T47D (cell line): ENCODE data around the gene TRIM67.
A peak's percentile ranks its signal among the peaks of the same experiment; 100 is the strongest.
"Not testable (repeated sequence)": the region's sequence is repeated elsewhere in the genome, so short reads cannot be mapped to it uniquely, and the experiment has no call there.

Source experiments
- DNase-seq, 2 experiments: peaks; one replicate each; pipeline versions ENCODE4 v3.0.0 to v3.0.0-alpha.2; 2011 to 2012; ENCODE audit warnings: low read depth in 1 of 2, low spot score in 1 of 2
- JUND ChIP-seq: IDR thresholded peaks from 2 replicates; pipeline ENCODE4 v1.6.1; 2012; ENCODE audit warnings: low read depth
- in situ Hi-C: cut with HindIII; loops from 2 replicates; pipeline ENCODE4 v1.10.0; 2016; ENCODE audit warnings: low sequenced_read_pairs, low pct_unique_long_range_greater_than_20kb

The TRIM67 gene

DNA sequence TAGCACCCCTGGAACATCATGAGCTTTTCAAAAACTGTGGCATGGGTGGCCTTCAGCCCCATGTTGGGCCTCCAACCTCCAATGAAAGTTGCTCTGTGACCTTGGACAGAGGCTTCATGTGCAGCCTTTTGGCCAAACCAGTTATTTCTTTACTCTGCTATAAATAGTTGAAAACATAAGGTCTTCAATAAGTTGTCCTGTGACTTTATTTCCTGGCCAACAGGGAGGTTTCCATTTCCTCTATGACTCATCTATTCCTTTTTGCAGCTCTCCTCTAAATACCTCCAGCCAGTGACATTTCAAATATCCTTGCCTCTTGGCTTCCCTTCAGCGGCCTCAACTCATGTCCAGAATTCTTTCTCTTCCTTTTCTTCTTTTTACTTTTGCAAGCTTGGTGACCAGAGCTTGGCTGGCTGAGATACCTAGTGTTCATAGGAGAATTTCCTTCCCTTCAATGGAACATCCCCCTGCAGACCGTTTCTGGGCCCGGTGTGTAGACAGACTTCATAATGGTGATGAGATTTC lies 22.7 kb upstream of the TRIM67 start:
- 0 out of 2 replicates have a peak, but pooled peaks have one; percentile 10 for TF ChIP-seq JUND
- DNase-seq: peak in 1 of 2 experiments; percentile 77
- in situ Hi-C loops: no loop called here

- in situ Hi-C loops: no loop called here
- peak; percentile 76 to 100 for DNase-seq
- peak; percentile 95 for TF ChIP-seq JUND
These were observed 21.9 kb upstream of the TRIM67 start for GRCh38 chr1:231139659-231140654.

DNA sequence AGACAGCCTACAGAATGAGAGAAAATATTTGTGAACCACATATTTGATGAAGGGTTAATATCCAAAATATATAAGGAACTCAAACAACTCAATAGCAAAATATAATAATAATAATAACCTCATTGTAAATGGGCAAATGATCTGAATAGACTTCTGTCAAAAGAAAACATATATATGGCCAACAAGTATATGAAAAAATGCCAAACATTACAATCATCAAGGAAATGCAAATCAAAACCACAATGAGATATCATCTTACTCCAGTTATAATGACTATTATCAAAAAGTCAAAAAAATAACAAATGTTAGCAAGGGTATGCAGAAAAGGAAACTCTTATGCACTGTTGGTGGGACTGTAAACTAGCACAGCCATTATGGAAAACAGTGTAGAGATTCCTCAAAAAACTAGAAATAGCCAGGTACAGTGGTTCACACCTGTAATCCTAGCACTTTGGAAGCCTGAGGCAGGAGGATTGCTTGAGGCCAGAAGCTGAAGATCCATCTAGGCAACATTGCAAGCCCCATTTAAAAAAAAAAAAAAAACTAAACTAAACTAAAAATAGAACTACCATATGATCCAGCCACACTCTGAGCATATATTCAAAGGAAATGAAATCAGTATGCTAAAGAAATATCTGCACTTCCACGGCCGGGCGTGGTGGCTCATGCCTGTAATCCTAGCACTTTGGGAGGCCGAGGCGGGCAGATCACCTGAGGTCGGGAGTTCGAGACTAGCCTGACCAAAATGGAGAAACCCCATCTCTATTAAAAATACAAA lies 17.3 kb upstream of the TRIM67 start:
- in situ Hi-C loops: no loop called here
- TF ChIP-seq JUND: no peak
- no peak for DNase-seq

DNA sequence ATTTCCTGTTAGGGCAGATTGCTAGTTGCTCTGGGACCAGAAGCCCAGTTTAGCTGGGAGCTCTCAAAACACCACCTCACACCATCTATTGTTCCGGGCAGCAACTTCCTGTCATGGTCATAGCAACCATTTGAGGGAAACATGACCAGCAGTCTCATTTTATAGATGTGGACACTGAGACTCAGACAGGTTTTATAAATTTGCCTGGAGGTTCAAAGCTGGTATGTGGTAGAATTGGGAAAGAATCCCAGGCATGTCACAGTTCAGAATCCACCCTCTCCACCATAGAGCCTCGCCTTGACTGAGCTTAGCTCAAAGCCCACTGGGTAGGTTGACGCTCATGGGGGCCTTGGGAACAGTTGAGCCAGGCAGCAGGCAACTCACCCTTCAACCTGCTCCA lies 14.0 kb upstream of the TRIM67 start:
- DNase-seq: peak in 1 of 2 experiments; percentile 70
- in situ Hi-C loops: no loop called here
- no peak for TF ChIP-seq JUND

DNA sequence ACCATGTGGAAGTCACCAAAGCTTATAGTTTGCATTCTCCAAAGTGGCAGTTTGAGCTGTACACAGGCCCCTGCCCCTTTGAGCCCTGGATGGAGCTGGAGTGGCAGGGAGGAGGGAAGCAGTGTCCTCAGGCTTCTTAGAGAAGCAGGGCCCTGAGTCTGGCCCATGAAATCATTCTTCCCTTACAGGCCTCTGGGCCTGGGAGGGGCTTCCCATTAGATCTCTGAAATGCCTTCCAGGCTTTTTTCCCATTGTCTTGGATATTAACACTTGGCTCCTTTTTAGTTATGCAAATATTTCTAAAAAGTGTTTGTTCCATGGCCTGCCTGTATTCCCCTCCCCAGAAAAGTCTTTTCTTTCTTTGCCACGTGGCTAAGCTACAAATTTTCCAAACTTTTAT lies 10.0 kb upstream of the TRIM67 start:
- no peak for TF ChIP-seq JUND
- in situ Hi-C loops: no loop called here
- no peak for DNase-seq

GRCh38 chr1:231153726-231154125 lies 8.1 kb upstream of the TRIM67 start:
- DNase-seq: no peak
- no peak for TF ChIP-seq JUND
- in situ Hi-C loops: no loop called here

DNA sequence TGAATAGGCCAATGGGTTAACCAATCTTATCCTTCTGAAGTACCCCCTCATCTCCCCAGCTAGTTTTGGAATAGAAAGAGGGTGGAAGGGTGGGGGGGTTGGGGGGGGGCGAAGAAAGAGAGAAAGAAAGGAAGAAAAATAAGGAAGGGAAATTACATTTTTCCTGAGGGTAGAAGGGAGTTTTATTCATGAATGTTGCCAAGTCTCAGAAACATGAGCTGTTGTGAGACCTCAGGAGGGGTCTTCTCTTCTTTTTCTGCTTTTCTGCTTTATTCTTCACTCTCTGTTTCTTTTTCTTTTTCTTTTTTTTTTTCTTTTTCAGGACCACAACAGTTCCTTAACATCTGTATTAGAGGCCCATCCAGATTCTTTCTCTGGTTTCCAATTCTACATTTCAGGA lies 6.0 kb upstream of the TRIM67 start:
- in situ Hi-C loops: no loop called here
- TF ChIP-seq JUND: no peak
- no peak for DNase-seq

DNA sequence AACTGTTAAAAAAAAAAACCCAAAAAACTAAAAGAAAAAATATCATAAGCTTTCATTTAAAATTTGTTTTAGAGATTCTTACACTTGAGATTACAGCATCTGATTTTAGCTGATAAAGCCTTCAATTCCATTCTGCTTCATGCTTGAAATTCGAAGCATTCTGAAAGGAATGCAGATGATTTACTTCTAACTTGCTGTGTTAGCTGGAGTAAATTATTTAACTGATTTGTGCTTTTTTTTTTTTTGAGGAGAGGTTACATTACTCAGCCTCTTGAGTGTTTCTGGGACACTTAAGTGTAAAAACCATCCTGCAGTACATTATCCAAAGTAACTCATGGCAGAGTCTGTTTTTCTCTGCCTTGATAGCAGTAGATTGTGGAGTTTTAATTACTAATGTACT lies 4.5 kb upstream of the TRIM67 start:
- TF ChIP-seq JUND: no peak
- in situ Hi-C loops: no loop called here
- no peak for DNase-seq

DNA sequence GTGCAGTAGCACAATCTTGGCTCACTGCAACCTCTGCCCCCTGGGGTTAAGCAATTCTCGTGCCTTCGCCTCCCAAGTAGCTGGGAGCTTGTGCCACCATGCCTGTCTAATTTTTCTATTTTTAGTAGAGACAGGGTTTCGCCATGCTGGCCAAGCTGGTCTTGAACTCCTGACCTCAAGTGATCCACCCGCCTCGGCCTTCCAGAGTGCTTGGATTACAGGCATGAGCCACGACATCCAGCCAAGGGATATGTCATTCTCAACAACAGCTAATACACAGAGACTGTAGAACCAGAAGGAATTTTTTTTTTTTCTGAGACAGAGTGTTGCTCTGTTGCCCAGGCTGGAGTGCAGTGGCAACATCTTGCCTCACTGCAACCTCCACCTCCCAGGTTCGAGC lies 3.7 kb upstream of the TRIM67 start:
- in situ Hi-C loops, DNase-seq: not testable (repeated sequence)

- no peak for TF ChIP-seq JUND
- DNase-seq: peak in 1 of 2 experiments; percentile 32
- in situ Hi-C loops: no loop called here
These were observed 2.5 kb upstream of the TRIM67 start for GRCh38 chr1:231159202-231159962.

DNA sequence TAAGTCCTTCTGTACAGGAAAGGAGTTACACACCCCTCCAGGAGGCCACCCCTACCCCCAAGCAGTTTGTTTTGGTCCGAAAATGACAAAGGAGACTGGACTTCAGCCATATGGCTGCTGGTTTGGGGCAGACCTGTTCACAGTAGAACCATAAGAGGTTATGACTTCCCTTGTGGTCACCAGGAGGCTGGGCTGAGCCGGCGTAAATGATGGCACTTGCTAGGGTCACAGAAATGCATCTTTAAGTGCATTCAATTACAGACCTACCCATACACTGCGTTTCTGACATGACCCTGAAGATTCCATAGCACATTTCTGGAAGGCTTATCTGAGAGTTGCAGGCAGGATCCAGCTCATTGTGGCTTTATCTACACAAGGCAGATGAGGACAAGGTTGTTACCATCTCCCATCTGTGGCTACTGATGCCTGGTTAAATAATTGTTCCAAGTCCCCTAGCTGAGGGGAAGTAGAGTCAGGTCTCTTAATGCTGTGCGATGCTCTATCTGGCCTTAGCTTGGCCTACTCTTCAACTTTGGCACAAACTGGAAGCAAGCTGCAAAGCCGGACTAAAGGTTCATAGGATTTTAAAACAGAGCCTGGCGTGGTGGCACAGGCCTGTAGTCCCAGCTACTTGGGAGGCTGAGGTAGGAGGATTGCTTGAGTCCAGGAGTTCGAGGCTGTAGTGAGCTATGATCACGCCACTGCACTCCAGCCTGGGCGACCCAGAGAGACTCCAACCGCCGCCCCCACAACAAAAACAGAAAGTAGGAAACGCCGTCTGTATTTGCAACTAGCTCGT lies 1.7 kb upstream of the TRIM67 start:
- TF ChIP-seq JUND: no peak
- in situ Hi-C loops: no loop called here
- no peak for DNase-seq
